ENCODE data around the gene N4BP3.
"Not testable (repeated sequence)": the region's sequence is repeated elsewhere in the genome, so short reads cannot be mapped to it uniquely, and the experiment has no call there.

Gene N4BP3

DNA sequence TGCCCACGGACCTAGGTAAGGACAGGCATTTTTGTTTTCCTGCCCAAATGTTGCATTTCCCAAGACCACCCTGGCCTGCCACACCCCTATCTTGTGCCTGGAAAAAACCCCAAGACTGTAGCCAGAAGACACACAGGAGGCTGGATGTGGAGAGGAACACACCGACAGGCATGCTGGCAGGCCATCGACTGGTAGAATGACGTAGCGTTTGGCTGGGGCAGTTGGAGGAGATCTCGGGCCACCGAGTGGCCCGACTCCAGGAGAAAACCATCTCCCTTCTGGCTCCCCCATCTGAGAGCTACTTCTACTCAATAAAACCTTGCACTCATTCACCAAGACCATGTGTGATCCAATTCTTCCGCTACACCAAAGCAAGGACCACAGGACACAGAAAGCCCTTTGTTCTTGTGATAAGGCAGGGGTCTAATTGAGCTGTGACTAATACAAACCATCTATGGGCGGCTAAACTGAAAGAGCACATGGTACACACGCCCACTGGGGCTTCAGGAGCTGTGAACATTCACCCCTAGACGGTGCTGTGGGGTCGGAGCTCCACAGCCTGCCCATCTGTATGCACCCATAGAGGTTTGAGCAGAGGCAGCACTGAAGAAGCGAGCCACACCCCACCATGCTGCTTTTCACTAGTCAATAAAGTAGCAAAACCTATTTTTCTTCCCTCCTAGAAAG, 38.9 kb upstream of the N4BP3 start:
- TF ChIP-seq, protein P1, sequence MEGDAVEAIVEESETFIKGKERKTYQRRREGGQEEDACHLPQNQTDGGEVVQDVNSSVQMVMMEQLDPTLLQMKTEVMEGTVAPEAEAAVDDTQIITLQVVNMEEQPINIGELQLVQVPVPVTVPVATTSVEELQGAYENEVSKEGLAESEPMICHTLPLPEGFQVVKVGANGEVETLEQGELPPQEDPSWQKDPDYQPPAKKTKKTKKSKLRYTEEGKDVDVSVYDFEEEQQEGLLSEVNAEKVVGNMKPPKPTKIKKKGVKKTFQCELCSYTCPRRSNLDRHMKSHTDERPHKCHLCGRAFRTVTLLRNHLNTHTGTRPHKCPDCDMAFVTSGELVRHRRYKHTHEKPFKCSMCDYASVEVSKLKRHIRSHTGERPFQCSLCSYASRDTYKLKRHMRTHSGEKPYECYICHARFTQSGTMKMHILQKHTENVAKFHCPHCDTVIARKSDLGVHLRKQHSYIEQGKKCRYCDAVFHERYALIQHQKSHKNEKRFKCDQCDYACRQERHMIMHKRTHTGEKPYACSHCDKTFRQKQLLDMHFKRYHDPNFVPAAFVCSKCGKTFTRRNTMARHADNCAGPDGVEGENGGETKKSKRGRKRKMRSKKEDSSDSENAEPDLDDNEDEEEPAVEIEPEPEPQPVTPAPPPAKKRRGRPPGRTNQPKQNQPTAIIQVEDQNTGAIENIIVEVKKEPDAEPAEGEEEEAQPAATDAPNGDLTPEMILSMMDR (IDR thresholded peaks at IDR 0.05): no peak
- no peak for TF ChIP-seq ZFX (IDR thresholded peaks at IDR 0.05; ENCODE audit: borderline replicate concordance)
- H3K27ac ChIP-seq: no peak overlapping the region

DNA sequence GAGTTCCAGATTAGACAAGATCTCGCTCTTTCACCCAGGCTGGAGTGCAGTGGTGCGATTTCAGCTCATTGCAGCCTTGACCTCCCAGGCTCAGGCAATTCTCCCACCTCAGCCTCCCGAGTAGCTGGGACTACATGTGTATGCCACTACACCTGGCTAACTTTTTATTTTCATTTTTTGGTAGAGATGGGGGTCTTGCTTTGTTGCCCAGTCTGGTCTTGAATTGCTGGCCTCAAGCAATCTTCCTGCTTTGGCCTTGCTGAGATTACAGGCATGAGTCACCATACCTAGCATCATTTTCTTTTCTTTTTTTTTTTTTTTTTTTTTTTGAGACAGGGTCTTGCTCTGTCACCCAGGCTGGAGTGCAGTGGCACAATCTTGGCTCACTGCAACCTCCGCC, 36.4 kb upstream of the N4BP3 start:
- H3K27ac ChIP-seq: not testable (repeated sequence)

DNA sequence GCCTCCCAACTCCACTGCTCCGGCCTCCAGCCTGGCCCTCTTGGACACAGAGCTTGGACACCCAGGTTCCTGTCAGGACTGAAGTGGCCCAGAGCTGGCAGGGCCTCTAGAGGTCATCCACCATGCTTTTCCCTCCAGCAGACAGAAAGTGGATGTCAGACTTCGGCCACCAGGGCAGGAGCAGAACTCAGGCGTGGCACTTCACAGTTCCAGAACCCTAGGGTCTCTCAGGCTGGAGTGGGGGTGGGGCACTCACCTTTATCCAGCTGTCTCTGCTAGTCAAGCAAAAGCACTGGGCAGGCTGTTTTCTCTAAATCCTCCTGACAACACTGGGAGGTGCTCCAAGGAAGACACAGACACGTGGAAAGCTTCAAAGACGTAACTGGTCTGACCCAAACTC, 35.6 kb upstream of the N4BP3 start:
- TF ChIP-seq, protein P1 (IDR thresholded peaks at IDR 0.05): no peak
- TF ChIP-seq ZFX (IDR thresholded peaks at IDR 0.05; ENCODE audit: borderline replicate concordance): no peak
- no peak overlapping the region for H3K27ac ChIP-seq

DNA sequence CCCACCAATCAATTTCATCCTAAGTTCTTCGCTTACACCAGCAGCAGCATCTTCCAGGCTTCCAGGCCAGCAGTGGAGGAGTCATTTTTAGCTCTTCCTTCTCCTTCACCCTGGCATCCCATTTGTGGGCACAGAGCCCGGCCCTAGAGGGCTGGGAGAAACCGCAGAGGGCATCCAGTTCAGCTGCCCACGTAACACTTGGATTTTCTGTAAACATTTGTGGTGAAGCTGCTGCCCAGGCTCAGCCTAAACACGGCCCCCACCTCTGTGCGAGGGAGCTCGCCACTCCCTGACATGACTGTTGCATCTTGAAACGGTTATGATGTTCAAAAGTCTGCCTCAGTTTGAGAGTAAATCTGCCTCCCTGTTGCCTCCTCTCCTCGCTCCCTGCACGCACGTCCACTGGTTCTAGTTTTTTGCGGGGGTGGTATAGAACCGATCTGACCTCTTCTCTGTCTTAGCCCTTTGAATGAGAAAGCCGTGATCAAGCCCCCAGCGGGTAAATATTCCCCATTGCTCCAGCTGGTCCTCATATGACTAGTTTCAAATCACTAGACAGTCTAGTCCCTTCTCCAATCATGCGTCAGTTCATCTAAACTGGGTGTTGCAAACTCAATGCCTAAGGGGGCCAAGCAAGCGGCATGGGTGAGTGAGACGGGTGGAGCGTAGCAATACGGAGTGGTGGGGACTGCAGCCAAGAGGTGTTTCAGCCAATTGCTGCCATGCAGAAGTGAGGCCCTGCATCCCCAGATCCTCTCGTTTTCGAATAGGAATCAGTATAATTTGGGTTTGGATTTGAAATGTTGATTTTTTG, 34.9 kb upstream of the N4BP3 start:
- no peak overlapping the region for H3K27ac ChIP-seq
- TF ChIP-seq, protein P1 (IDR thresholded peaks at IDR 0.05): no peak
- TF ChIP-seq ZFX (IDR thresholded peaks at IDR 0.05; ENCODE audit: borderline replicate concordance): no peak

DNA sequence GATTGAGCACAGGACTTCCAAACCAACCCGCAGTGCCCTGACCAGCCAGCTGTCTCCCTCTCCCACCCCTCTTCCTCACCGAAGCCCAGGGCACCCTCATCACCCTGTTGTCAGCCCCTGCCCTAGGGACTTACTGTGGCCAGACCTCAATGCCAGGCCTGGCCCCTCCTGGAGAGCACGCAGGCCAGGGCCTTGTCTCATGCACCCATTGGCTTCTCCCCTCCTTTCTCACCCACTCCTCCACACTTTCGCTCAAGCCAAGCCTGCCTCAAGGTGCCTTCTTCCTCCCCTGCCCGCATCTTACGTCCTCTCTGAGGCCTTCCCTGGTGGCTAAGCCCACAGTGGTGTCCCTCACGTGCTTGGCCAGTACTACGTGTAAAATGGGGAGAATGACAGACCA, 33.3 kb upstream of the N4BP3 start:
- TF ChIP-seq, protein P1 (IDR thresholded peaks at IDR 0.05): no peak
- no peak for TF ChIP-seq ZFX (IDR thresholded peaks at IDR 0.05; ENCODE audit: borderline replicate concordance)

DNA sequence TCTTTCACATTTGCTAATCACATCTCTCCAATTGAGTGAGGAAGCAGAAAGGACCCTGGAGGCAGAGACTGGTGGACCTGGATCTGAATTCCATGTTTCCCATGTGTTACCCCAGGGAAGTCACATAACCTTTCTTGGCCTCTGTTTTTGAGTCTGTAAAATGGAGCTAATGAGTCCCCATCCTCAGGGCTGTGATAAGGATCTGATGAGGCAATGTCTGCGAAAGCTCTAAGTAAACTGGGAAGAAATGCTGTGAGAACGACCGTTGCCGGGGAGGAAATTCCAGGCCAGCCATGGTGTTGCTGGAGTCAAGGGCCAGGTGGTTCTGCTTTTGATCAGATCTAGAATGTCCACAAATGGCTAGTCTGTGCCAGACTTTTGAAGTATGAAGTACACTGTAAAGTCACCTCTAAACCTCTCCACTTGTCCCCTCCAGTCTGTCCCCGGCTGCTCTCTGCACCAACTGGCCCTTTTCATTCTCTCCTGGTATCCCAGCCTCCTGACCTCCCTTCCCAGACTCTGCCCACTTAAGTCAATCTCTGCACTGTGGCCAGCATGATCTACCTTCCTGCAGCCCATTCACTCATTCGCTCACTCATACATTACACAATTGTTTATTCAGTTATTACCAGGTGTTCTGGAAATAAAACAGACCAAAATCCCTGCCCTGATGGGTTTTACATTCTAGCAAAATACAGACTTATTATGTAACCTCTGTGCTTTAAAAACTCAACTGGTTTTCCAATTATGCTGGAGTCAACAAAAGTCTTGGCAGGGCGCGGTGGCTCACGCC, 32.5 kb upstream of the N4BP3 start:
- TF ChIP-seq, protein P1 (IDR thresholded peaks at IDR 0.05): no peak
- no peak for TF ChIP-seq ZFX (IDR thresholded peaks at IDR 0.05; ENCODE audit: borderline replicate concordance)
- no peak overlapping the region for H3K27ac ChIP-seq

More for the DNA sequence above, 33.3 kb upstream of the N4BP3 start:
- H3K27ac ChIP-seq: no peak overlapping the region

DNA sequence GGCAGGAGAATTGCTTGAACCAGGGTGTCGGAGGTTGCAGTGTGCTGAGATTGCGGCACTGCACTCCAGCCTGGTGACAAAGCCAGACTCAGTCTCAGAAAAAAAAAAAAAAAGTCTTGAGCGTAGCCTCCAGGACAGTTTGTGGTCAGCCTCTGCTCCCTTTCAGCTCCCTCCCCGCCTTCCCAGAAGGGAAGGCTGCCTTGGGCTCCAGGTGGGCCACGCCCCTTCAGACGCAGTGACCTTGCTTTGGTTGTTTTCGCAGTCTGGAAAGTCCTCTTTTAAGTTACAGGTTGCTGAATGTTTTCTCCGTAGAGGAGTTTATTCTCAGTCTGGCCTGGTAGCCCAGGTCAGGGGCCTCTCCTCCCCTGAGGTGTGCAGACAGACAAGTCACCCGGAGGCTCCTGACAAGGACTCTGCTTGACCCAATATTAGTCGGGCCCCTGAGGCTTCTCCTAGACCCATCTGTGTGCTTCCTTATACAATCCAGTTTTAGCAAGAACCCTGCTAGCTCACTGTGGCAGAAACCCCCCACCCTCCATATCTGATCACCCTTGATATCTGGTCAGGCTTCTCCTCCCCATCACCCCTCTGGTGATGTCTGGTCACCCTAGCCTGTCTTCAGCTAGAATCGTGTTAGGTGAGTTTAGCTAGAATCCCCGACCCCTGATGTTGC, 31.6 kb upstream of the N4BP3 start:
- H3K27ac ChIP-seq: no peak overlapping the region
- TF ChIP-seq, protein P1 (IDR thresholded peaks at IDR 0.05): no peak
- TF ChIP-seq ZFX (IDR thresholded peaks at IDR 0.05; ENCODE audit: borderline replicate concordance): no peak
